ENCODE results near the gene SLC41A3.

DNA sequence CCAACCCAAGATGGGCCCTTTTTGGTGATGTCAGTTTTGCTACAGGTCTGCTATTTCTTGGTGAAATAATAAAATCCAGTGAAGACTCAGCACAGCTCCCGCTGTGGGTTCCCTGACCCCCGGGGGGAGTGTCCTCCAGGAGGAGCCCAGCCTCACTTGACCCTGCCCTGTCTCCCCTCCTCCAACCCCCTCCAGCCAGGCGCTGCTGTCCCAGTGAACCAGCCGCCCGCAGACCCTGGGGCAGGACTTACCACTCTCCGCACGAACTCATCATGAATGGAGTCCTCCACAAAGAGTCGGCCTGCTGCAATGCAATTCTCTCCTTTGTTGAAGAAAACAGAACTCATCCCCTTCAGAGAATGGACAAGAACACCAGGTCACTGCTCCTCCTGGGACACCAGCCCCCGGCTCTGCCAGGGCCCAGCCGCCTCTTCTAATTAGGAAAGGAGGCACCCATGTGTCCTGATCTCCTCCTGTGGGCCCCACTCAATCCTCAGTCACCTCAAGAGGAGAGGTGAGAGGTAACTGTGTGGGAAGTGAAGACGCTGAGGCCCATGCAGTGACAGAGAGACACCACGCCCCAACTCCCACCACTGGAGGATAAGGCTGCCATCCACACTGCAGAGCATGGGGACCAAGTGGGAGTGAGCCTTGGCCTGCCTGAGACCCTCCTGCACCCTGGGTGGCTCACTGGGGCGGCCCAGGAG lies 28.8 kb upstream of the SLC41A3 start:
- TF ChIP-seq, protein P1, sequence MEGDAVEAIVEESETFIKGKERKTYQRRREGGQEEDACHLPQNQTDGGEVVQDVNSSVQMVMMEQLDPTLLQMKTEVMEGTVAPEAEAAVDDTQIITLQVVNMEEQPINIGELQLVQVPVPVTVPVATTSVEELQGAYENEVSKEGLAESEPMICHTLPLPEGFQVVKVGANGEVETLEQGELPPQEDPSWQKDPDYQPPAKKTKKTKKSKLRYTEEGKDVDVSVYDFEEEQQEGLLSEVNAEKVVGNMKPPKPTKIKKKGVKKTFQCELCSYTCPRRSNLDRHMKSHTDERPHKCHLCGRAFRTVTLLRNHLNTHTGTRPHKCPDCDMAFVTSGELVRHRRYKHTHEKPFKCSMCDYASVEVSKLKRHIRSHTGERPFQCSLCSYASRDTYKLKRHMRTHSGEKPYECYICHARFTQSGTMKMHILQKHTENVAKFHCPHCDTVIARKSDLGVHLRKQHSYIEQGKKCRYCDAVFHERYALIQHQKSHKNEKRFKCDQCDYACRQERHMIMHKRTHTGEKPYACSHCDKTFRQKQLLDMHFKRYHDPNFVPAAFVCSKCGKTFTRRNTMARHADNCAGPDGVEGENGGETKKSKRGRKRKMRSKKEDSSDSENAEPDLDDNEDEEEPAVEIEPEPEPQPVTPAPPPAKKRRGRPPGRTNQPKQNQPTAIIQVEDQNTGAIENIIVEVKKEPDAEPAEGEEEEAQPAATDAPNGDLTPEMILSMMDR (IDR thresholded peaks at IDR 0.05): no peak
- TF ChIP-seq POLR2A (IDR thresholded peaks at IDR 0.05): no peak
